C4-2B (cell line): ENCODE measurements around the gene ACSF3.

Source experiments
- H3K27ac ChIP-seq: fragments of 450-650 bp; 2 replicates; pipeline ENCODE4 v1.5.1; 2017
- ZFX ChIP-seq: fragments of 450-650 bp; IDR thresholded peaks from 2 replicates; pipeline ENCODE4 v1.6.1; 2017
- TF ChIP-seq, protein P1 (sequence below): fragments of 450-650 bp; conservative IDR thresholded peaks from 2 replicates; pipeline ENCODE4 v1.5.1; 2017; ENCODE audit warnings: mild to moderate bottlenecking

The ACSF3 gene

DNA sequence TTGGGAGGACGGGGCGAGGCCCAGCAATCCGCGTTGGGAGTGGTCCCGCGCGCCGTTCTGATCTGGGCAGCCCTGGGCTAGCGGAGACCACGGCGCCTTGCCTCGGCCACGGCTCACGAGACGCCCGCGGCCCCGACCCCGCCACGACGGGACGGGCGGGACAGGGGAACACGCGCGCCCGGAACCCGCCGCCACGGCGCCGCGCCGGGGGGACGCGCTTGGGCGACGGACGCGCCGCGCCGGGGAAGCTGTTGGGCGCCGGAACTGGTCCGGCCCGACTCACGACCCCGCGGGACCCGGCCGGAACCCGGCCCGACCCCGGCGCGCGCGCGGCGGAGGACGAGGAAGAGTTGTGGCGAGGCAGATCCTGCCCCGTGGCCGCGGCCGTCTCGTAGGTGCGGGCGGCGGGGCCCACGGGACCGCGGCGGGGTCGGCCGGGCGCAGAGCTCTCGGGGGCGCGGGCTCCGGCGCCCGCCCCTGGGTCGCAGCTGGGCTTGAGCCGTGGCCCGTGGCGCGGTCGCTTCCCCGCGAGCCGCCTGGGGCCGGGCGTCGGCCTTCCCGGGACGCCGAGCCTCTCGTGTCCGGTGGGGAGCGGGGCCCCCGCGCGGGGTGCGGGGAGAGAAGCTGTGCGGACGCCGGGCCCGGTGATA lies at the start of gene ACSF3:
Gene ACSF3, plus strand, starts transcription at position 251 of the 650 bp plus-strand sequence. CDS start 6,830 bp downstream, outside the sequence.
- peak within 1 kb of the TSS; percentile 78 for H3K27ac ChIP-seq
- peak; percentile 95 for TF ChIP-seq ZFX
- TF ChIP-seq, protein P1, sequence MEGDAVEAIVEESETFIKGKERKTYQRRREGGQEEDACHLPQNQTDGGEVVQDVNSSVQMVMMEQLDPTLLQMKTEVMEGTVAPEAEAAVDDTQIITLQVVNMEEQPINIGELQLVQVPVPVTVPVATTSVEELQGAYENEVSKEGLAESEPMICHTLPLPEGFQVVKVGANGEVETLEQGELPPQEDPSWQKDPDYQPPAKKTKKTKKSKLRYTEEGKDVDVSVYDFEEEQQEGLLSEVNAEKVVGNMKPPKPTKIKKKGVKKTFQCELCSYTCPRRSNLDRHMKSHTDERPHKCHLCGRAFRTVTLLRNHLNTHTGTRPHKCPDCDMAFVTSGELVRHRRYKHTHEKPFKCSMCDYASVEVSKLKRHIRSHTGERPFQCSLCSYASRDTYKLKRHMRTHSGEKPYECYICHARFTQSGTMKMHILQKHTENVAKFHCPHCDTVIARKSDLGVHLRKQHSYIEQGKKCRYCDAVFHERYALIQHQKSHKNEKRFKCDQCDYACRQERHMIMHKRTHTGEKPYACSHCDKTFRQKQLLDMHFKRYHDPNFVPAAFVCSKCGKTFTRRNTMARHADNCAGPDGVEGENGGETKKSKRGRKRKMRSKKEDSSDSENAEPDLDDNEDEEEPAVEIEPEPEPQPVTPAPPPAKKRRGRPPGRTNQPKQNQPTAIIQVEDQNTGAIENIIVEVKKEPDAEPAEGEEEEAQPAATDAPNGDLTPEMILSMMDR: no peak

DNA sequence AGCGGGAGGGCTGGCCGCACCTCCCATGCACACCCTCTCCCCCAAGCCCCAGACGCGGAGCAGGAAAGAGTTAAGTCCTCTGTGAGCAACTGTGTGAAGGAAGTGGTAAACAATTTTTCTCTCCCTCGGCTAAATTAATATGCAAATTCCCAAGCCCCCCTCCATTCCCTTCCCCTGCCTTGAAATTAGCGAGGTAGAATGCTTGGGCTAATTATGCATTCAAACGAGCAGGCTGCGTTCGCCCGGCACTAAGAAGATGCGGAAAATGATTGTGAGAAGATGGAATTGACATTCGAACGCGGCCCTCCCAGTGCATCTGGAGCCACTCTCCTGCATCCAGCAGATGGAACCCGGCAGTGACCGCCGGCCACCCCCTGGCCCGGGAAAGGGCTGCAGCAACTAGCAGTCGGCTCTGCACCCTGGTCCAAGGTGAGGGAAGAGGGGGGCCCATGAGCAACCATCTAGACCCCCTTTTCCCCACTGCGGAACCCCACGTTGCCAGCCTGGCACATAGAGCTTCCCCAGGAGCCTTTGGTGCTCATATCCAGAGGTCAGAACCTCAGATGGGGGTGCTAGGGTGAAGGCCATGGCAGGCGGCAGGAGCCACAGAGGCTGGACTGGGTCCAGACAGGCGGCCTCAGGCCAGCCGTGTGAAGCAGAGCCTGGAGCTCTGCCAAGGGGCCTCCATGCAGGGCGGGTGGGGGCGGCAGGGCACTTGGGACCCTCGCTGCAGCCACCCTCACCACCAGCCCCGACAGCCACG lies 49.1 kb upstream of the ACSF3 start:
- H3K27ac ChIP-seq: no peak overlapping the region
- TF ChIP-seq ZFX: no peak
- TF ChIP-seq, protein P1: no peak

DNA sequence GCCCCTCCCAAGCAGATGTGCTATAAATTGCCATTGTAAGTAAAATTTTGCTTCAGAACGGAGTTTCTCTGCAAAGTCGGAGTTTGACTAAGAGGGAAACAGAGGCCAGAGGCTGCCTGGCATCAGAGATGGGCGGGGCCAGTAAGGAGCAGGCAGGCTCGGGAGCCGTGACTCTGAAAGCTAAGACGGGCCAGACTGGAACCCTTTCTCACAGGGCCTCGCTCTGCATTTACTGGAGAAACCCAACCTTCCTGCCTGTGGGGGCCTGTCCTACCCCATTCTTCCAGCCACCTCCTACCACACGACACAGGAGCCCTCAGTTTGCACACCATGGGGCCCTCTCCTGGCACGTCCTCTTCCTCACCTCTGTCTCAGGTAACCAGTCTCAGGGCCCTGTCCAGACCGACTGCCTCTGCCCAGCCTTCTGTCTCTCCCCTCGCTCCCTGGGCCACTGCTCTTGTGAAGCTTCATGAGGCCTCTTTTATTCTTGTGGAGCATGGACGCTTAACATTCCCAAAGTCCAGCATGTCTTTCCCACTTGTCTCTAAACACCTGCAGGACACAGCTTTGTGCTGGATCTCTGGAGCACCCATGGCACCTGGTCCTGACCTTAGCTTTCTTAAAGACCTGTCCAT lies 48.4 kb upstream of the ACSF3 start:
- TF ChIP-seq ZFX: no peak
- TF ChIP-seq, protein P1: no peak
- no peak overlapping the region for H3K27ac ChIP-seq

DNA sequence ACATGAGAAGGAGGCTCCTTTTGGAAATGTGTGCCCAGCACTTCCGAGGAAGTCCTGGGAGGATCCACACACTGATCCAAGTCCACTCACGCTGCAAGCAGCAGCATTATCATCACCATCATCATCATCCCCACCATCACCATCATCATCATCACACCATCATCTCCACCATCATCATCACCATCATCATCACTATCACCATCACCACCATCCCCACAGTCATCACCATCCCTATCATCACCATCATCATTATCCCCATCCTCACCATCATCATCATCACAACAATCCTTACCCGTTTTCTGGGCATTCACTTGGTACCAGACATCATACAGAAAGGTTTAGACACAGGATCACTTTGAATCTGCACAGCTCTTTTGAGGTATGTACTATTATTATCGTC lies 47.8 kb upstream of the ACSF3 start:
- TF ChIP-seq ZFX: no peak
- TF ChIP-seq, protein P1: no peak
- no peak overlapping the region for H3K27ac ChIP-seq

DNA sequence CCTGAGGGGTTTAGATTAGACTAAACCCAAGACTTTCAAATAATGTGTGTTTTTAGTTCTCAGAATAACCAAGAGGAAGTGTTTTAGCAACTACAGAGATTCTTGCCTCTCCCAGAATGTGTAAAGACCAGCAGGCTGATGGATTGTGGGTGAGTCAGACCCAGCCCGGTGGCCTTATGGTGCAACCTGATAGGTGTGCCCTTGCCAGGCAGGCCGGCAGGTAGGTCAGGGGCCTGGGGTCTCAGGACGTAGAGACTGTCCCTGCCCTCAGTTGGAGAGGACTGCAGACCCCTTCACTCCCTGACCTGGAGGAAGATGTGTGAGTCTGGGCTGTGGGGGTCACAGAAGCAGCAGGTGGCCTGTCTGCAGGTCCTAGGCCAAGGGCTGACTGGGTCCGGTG lies 47.2 kb upstream of the ACSF3 start:
- no peak overlapping the region for H3K27ac ChIP-seq
- TF ChIP-seq ZFX: no peak
- TF ChIP-seq, protein P1: no peak

DNA sequence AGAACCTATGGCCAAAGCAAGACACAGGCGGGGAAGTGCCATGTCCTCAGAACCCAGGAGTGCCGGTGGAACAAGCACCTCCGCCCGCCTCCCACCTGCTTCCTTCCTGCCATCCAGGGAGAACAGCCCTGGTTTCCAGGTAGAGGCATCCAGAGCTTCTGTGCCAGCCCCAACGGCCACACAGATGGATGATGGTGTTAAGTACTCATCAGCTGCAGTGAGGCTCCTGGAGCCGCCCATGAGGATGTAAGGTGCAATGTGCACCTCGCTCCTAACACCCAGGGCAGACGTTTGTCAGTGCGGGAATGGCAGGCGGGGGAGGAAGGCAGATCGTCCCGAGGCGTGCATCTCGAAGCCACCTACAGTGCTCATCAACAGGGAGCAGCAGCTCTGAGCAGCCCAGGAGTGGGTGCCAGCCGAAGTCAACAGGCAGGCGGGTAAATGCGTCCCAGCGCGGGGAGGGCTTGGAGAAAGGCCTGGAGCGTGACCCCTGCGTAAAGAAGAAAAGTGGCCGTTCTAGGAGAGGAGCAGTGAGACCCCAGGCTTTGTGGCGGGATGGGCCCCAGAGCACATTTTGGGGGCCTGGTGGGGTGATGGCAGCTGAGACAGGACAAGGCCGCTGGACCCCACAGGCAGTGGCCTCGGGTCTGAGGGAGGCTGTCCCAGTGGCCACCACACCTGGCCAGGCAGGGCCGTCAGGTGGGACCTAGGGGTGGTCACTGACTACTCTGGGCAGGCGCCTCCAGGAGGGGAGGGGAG lies 46.1 kb upstream of the ACSF3 start:
- H3K27ac ChIP-seq: no peak overlapping the region
- TF ChIP-seq, protein P1: no peak
- TF ChIP-seq ZFX: no peak
